Stimulated activated CD4-positive, alpha-beta T cell treated with anti-CD3 and anti-CD28 coated beads, Interleukin-2, amount 100 ng/mL, for 24 hours (primary cell): ENCODE data around the gene CALCOCO1.
"Not testable (repeated sequence)": the region's sequence is repeated elsewhere in the genome, so short reads cannot be mapped to it uniquely, and the experiment has no call there.

Experiments used
- DNase-seq, 2 donors: peaks; one replicate each; pipeline ENCODE4 v3.0.0-alpha.2; 2020

Gene CALCOCO1

GRCh38 chr12:53727310-53728041 is at the start of gene CALCOCO1:
TSS of gene CALCOCO1 (minus strand) at chr12:53727452. CDS start at chr12:53725242, 2,210 bp downstream.
- DNase-seq = peak; percentile 95 to 96

DNA sequence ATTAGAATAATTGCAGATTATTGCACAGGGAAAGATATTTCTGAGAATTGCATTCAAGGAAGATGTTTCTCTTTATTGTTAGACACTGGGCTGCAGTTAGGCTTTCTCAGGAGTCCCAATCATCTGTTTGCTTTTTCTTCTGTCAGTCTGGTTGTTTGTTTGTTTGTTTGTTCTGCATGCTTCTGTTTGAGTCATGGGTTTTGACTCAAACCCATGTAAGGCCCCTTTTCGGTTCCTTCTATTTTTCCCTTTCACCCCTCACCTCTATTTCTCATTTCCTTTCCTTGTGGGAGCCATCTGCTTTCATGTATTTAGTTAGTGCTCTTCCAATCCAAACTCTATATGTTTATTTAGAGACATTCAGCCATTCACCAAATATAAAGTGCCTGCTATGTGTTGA is 49.6 kb upstream of the CALCOCO1 start:
- no peak for DNase-seq

DNA sequence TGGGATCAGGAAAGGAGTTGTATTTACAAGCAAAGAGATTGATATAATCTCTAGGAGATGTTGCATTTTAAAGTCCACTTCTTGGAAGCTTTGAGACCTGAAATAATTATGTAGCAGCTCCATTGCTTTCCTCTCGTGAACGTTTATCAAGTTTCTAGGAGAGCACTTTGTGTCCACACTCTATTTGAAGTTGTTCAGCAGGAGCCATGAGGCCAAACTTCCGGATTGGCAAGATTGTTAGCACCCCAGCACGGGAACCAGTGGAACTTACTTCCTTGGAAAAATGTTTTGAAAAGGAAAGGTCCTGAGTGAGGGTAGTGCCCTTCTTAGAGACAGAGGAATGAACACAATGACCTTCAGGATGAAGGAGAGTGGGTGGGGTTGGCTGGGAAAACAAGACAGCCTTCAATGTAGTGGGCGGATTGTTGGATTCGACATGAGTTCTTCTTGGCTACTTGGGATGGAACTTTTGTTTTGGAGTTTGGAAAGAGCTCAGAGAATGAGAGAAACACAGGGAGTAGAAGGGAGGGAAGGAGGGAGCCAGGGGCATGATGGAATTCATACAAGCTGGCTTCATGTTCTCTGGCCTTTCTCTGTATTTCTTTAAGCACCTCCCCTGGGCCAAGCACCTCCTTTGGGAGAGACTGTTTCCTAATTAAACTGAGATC is 48.4 kb upstream of the CALCOCO1 start:
- DNase-seq = no peak

DNA sequence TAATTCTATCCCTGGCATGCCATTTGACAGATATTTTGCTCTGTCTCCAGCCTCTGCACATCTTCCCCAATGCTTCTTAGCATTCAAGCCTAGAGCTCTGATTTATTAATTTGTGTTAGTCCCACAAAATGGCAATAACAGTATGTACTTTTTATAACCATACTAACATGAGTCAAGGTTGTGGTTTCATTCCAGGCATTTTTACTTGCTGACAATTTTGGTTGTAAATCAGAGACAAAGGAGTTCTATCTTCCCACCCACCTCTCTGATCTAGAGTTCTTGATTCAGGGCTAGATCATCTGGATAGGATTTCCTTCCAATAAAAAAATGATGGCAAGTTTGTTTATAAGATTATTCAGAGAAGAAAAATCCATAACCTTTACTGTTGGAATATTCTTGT is 43.0 kb upstream of the CALCOCO1 start:
- no peak for DNase-seq

GRCh38 chr12:53768976-53769375 is 41.7 kb upstream of the CALCOCO1 start:
- no peak for DNase-seq

- no peak for DNase-seq
These were observed 39.6 kb upstream of the CALCOCO1 start for GRCh38 chr12:53766881-53767280.

DNA sequence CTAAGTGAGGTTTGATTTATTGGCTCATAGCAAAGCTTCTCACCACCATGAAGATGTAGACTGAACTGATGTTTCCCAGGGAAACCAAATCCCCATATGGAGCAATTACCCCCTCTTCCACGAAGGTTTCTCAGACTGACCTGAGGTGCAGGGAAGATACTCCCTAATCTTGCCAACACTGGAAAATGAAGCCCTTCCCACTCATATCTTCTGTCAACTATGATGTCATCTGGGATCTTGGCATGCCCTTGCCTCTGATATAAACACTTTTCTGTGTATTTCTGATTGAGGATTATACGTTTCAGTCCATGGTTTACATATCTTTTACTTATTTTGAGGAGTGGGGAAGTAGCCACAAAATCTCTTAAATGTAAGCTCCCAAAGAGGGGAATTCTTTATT is 38.6 kb upstream of the CALCOCO1 start:
- DNase-seq = no peak

DNA sequence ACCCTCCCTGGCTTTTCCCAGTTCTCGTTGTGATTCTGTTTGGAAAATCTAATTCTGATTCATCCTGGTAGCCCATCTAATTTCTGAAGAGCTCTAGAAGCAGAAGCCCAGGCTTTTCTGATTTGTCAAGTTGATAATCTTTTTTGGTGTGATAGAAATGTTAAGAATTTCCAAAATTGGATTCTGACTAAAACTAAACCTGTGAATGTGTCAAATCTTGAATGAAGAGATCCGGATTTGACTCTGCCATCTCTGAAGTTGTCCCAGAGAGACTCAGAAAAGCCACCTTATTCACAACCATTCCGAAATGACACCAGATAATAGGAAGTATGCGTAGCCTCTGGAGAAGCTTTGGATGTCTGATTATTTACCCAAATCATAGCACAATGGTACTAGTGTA is 37.4 kb upstream of the CALCOCO1 start:
- DNase-seq = no peak

- DNase-seq = not testable (repeated sequence)
These were observed 35.5 kb upstream of the CALCOCO1 start for GRCh38 chr12:53762793-53763192.

DNA sequence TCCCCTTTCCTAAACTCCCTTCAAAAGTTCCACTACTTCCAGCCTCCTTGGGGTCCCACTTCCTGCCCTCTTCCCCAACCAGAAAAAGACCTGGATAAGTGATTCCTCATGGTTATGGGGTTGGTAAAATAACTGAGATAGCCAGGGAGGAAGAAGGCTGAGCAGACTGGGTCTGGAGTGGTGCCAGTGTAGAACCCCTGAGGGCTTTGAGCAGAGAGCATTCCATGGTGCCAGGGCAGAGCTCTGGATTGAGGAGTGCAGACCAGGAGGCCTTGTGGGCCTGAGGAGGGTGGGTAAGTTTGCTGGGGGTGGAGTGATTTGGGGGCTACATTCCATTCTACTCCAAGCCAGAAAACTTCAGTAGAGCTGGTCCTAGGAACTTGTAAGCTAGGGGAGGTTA is 34.1 kb upstream of the CALCOCO1 start:
- DNase-seq = no peak

DNA sequence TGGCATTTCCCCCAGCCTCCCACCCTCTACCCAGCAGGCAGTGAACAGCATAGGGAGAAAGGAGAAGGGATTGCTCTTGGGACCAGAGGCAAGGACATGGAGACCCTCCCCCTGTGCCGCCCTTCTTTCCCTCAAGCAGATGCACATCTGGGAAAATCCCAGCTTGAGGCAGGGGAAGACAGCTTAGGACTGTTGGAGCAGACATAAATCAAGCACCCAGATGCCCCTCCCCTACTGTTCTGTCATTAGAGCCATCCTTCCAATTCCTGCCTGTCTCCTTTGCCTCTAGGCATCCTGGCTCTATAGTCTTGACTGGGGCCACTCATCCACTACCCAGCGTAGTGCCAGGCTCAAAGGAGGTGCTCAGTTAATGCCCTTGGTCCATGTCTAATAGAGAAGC is 32.0 kb upstream of the CALCOCO1 start:
- DNase-seq = no peak

- no peak for DNase-seq
These were observed 31.5 kb upstream of the CALCOCO1 start for GRCh38 chr12:53758730-53759103.

- no peak for DNase-seq
These were observed 31.0 kb upstream of the CALCOCO1 start for GRCh38 chr12:53758081-53758729.

- DNase-seq = peak; percentile 86 to 91
These were observed 30.0 kb upstream of the CALCOCO1 start for GRCh38 chr12:53757101-53757770.

DNA sequence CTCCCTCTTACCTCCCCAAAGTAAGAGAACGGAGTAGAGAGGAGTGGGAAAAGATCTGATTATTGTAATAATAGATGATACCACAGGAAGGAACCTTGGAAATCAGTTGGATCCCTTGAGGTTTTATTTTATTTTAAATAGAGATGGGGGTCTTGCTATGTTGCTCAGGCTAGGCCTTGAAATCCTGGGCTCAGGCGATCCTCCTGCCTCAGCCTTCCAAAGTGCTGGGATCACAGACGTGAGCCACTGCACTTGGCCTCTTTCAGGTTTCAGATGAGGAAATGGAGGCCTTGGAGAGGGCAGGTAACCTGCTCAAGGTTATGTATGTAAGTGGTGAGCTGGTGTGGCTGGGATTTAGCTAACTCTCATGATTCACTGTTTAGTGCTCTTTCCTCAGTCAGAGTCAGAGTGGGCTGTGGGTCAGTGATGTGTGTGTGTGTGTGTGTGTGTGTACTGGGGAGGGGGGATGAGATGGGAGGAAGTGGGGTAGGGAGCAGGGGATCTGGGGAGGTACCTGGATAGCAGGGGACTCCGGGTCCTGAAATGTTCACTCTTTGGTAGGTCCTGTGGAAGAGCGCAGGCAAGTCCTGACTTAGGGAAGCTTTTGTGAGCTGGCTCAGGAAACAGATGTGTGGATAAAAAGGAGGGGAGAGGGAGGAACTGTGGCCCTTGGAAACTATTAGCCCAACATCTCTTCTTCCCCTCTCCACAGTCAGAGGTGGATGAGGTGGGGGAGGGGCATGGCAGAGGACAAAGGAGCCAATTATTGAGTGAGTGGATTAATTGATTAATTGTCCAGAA is 29.2 kb upstream of the CALCOCO1 start:
- DNase-seq = no peak

GRCh38 chr12:53755893-53756292 is 28.6 kb upstream of the CALCOCO1 start:
- no peak for DNase-seq

GRCh38 chr12:53755451-53755891 is 28.2 kb upstream of the CALCOCO1 start:
- no peak for DNase-seq

DNA sequence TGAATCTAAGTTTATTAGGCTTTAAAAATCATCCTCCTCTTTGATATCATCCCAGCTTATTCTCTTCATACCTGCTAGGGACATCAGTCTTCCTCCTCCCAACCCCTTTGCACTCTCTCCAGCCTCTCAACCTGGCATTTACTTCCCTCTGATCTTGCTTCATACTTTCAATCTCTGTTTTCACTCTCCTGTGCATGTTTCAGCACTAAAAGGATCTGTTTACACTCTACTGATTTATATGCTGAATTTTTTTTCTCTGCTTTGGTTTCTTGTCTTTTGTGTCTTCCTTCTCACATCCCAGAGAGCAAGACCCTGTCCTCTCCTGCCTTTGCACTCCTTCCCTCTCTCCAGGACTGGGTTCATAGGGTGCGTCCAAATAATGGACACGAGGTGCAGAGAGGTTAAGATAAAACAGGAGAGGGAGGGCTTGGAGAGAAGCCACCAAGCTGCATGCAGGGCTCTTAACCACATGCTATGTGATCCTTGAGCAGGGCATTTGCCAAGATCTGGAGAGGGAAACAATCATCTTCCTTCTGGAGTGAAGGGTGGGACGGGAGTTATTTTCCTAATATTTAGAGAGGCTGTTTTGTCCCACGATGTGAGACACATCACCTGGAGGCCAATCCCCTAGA is 27.5 kb upstream of the CALCOCO1 start:
- no peak for DNase-seq

DNA sequence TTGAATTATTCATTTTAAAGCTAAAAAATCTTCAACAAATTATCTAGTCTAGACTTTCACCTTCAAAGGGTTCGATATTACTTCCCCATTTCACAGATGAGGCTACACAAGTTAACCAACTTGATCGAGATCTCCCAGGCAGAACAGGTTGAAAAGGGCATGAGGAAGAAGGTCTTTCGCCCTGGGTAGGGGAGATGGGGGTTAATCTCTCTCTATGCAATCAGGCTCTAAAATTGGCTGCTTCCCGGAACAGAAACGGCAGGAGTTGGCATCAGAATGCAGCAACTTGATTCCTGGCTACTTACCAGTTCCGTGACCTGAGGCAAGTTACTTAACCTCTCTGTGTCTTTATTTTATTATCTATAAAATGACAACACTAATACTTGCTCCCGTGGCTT is 26.9 kb upstream of the CALCOCO1 start:
- DNase-seq = no peak

DNA sequence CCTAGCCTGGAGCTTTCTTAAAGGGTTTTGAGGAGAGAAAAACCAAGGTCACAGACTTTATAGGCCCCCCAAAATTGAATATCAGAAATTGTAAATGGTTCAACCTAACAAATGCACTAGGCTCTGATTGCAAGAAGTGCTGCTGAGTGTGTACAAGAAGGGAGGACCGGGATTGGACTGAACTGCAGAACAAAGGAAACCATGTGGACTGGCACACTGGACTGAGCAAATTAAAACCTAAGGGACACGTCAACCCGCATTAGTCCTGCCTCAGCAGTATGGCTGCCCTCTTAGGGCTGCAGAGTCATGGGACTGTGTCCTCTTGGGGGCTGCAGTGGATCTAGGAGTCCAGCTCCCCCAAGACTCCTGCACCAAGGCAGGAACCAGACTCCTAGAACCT is 25.4 kb upstream of the CALCOCO1 start:
- DNase-seq = no peak

- no peak for DNase-seq
These were observed 24.9 kb upstream of the CALCOCO1 start for GRCh38 chr12:53752192-53752601.
